GM12891 (cell line): ENCODE results near the gene TNRC6C.

Experiments
- POLR2A ChIP-seq: IDR thresholded peaks from 2 replicates; pipeline ENCODE4 v1.6.1; 2011; ENCODE audit warnings: low read depth, low read length, control low read depth
- POLR2AphosphoS5 ChIP-seq: IDR thresholded peaks from 2 replicates; pipeline ENCODE4 v1.6.1; 2011; ENCODE audit warnings: low read depth, low read length, control low read depth

- TF ChIP-seq POLR2A (no peak), POLR2AphosphoS5 (no peak)
Measured at GRCh38 chr17:77943971-77944370, 14.5 kb upstream of the TNRC6C start.
